Putamen (tissue), 1 donor: ENCODE measurements around the gene KIR2DL3.
A peak's percentile ranks its signal among the peaks of the same experiment; 100 is the strongest.

Experiments
- DNase-seq: peaks from one replicate; pipeline ENCODE4 v3.0.0-alpha.2; 2016; ENCODE audit warnings: low spot score

KIR2DL3 gene

DNA sequence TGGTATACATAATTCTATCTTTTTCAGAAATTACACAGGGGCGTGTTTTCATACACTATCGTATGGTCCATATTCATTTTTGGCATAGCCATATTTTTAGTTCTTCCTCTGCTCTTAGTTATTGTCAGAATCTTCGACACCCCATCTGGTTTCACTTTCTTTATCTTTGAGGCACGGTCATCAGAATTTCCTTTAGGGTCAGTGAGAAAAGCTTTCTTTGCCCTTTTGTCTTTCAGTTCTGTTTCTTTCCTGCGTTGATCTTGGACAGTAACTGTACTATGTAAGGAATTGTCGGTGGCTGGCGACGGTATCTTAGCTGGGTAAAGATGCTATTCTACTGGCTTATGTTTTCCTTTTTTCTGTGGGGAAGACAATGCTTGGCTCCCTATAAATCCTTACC lies 54.5 kb downstream of the KIR2DL3 start:
- DNase-seq, result peak; percentile 0

- no peak for DNase-seq
These were observed 57.4 kb downstream of the KIR2DL3 start for GRCh38 chr19:54795758-54796157.
